HPDE6-E6E7 (cell line): ENCODE data around the gene PLTP.
A peak's percentile ranks its signal among the peaks of the same experiment; 100 is the strongest.
"Not testable (repeated sequence)": the region's sequence is repeated elsewhere in the genome, so short reads cannot be mapped to it uniquely, and the experiment has no call there.

Experiments used
- DNase-seq: peaks from one replicate; pipeline ENCODE4 v3.0.0; 2011; ENCODE audit warnings: missing footprints; ENCODE audit errors: extremely low spot score

PLTP gene

DNA sequence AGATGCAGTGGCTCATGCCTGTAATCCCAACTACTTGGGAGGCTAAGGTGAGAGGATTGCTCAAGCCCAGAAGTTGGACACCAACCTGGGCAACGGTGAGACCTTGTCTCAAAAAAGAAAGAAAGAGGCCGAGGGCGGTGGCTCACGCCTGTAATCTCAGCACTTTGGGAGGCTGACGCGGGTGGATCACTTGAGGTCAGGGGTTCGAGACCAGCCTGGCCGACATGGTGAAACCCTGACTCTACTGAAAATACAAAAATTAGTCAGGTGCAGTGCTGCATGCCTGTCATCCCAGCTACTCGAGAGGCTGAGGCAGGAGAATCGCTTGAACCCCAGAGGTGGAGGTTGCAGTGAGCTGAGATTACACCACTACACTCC, 37.9 kb downstream of the PLTP start:
- not testable (repeated sequence) for DNase-seq

DNA sequence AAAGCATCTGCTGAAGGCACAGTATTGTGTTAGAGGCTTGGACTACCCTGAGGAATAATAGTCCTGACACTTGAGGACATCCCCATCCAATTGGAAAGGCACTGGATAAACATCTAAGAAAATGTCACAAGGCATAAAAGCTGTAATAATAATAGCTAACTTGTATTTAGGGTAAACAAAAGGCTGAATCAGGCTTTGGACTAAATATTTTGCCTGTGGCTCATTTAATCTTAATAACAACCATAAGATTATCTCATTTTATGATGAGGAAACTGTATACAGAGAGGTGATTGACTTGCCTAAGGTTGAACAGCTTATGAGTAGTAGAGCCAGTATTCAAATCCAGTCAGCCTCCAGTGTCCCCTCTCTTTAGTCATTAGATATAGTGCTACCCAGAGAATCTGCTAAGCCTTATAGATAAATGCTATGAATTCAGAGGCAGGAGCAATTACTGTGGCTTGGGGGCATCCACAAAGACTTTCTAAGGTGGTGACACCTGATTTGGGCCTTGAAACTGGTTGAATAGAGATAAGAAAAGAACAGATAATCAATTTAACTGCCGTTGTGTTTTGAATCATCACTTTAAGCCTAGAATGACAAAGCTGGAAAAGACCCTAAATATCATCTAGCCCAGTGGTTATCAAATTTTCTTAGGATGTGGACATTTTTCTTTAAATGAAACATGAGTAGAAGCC, 38.4 kb downstream of the PLTP start:
- DNase-seq = no peak

DNA sequence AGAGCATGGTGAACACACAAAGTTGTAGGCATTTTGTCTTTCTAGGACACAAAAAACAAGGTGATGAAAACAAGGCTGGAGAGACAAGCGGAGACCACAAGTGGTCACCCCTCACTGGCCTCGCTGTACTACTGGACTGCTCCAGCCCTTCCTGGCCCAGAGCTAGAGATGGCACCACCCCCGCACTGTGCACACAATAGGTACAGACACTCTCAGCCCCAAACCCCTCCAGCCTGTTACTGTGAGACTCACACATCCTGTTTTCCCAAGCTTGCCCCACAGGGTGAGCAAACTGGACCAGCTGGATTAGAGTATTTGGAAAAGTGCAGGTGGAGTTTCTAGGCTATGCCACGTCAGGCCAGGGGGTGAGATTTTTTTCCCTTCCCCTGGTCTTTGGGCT, 39.3 kb downstream of the PLTP start:
- no peak for DNase-seq

DNA sequence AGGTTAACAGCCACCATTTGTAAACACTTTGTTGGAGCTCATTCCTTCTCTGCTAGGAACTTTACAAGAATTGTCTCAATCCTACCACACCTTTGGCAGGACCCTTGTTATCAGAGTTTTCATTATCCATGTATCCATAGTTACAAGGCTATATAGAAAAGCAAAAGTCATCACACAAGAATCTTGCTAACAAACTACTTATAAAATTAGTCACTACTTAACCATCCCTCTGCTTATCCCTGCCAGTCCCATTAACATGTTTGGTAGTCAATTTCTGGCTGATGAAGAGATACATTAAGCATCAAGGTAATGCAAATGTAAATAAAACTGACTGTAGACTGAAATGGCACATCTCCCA, 44.2 kb downstream of the PLTP start:
- DNase-seq = peak; percentile 47

DNA sequence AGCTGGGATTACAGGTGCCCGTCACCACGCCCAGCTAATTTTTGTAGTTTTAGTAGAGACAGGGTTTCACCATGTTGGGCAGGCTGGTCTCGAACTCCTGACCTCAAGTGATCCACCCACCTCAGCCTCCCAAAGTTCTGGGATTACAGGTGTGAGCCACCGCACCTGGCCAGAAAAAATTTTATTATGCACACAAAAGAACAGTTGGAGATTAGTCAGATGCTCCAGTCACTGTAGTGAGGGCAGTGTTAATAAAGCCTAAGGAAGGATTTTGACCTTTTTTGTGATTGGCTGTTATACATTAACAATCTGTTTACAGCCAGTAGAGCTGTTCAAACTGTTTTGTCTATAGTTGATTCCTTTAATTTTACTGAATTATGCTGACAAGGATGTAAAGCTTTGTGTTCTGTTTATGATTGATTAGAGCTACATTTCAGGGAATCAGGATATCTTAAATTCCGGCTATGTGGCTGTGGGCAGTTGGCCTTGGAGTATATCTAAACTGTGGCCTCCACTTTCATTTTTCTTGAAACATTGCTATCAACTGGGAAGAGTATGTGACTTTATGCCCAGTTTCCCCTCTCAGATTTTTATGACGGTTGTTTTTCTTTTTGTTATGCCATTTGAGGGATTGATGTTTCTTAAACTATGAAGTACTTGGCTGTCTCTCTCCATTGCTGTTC, 44.7 kb downstream of the PLTP start:
- DNase-seq = no peak

DNA sequence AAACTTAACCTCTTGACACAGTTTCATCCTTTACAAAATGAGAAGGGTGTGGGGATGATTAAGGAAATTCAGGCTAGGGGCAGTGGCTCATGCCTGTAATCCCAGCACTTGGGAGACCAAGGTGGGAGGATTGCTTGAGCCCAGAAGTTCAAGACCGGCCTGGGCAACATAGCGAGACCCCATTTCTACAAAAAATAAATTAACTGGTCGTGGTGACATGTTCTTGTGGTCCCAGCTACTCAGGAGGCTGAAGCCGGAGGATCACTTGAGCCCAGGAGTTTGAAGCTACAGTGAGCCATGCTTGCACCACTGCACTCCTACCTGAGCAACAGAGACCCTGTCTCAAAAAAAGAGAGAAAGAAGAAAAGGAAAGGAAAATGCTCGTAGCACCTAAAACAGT, 45.5 kb downstream of the PLTP start:
- DNase-seq = no peak

DNA sequence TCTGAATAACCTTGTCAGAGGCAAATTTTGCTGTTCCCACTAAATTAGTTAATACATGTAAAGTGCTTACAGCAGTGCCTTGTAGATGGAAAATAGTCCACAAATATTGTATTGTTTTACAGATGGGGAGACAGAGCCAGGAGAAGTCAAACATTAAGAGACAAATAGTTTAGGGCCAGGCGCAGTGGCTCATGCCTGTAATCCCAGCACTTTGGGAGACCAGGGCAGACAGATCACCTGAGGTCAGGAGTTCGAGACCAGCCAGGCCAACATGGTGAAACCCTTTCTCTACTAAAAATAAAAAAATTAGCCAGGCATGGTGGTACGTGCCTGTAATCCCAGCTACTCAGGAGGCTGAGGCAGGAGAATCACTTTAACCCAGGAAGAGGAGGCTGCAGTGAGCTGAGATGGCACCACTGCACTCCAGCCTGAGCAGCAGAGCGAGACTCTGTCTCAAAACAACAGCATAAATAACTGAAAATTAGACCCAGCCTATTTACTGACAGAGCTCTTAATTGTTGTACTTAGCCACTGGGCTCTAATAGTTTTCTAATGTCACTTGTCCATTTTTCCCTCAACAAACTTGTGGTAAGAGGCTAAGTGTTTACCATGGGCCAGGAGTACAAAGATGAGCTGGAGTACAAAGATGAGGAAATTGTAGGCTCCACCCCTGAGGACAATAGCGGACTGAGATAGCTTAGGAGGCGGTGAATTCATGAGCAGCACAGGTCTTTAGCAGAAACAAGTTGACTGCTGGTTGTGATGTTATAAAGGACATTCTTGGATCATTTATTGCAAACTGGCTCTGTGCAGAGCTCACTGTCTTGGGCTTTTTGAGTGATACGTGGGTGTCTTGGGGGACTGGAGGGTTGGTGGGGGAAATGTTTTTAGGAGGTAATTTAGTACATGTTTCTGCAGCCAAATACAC, 48.1 kb downstream of the PLTP start:
- DNase-seq = no peak

DNA sequence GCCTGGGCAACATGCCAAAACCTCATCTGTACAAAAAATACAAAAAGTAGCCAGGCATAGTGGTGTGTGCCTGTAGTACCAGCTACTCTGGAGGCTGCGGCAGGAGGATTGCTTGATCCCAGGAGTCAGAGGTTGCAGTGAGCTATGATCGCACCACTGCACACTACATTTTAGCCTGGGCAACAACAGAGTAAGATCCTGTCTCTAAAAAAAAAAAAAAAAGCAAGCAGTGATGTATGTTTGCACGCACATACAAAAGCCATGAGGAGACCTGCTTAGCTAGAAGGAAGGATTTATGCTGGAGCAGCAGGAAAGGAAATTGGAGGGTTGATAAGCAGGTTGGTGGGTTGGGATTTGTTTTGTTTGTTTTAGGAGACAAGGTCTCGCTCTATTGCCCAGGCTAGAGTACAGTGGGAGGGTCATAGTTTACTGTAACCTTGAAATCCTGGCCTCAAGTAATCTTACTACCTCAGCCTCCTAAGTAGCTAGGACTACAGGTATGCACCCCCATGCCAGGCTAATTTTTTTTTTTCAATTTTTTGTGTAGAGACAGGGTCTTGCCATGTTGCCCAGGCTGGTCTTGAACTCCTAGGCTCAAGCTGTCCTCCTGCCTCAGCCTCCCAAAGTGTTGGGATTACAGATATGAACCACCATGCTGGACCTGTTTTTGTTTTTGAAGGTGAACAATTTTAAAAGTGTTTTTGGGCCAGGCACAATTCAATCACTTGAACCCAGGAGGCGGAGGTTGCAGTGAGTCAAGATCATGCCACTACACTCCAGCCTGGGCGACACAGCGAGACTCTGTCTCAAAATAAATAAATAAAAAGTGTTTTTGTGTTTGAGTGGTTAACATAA, 50.5 kb downstream of the PLTP start:
- DNase-seq = no peak

DNA sequence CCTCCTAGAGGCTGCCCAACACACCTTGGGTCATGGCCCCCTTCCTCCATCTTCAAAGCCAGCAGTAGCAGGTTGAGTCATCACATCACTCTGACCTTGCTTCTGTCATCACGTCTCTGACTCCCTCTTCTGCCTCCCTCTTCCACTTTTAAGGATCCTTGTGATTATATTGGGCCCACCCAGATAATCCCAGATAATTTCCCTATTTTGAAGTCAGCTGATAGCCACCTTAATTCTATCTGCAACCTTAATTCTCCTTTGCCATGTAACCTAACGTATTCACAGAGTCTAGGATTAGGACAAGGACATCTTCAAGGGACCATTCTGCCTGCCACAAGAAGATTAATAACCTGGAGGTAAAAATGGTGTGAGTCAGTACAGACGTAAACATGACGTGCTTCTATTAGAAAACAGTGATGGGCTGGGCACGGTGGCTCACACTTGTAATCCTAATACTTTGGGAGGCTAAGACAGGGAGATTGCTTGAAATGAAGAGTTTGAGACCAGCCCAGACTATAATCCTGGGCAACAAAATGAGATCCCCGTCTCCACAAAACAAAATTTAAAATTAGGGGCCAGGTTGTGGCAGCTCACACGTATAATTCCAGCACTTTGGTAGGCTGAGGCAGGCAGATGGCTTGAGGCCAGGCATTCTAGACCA, 51.3 kb downstream of the PLTP start:
- DNase-seq = no peak

DNA sequence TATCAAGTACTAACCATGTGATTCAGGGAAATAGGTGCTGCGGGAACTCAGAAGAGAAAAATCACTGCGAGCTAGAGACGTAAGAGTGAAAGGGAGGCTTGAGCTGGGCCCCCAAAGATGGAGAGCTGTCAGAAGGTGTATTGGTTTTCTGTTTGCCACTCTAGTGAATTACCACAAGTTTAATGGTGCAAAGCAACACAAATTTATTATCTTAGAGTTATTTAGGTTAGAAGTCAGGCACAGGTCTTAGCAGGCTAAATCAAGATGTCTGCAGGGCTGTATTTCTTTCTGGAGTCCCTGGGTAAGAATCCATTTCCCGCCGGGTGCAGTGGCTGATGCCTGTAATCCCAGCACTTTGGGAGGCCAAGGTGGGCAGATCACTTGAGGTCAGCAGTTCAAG, 52.0 kb downstream of the PLTP start:
- no peak for DNase-seq

DNA sequence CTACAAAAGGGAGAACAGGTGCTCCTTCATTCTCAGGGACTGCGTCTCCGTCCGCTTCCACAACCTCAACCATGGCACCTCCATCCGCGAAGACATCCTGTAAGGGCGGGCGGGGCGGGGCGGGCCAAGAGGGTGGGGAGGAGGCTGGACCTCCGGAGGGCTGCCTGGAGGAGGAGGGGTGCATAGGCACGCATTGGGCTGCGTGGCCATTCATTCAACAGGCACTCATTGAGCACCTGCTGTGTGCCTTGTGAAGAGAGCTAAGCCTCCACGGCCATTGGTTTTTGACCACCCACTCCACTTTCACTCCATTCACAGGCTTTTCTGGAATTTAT, 54.1 kb downstream of the PLTP start:
- DNase-seq = no peak

DNA sequence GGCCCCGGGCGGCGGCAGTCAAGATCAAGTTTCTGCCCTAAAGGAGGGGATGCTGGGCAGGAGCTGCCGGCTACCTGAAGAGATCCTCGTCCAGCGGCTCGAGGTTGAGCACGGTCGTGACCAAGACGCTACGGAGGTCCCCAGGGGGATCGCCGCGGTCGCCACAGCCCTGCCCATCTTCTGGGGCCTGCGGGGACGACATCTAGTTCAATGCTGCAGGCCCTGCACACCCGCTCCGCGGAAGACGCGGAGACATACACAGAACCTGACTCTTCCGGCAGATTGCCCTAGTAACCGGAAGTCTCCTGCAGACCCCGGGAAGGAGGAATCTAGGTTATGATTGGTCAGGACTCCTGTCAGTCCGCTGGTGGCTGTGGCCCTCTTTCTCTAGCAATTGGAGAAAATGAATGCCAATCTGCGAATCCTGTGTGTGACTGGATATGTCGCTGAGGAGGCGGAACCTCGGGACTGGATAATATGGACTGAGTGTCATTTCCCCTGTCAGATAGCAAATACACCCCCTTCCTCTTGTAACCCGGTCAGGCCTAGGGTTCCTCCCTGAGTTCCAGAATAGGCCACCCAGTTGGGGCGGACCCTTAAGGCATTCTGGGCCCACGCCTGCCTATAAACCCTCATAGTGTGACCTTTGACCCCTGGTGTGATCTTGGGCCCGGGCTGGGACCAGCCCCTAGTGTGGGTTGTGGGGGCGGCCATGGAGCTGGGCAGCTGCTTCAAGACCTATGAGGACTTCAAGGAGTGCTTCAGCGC, 54.7 kb downstream of the PLTP start, which contains the start of the genes ACOT8 and ZSWIM3:
Gene ACOT8, minus strand, starts transcription at position 279 of the 768 bp plus-strand sequence. Its CDS starts 77 bp downstream, at position 202.
Gene ZSWIM3, plus strand, starts transcription at position 501 of the 768 bp plus-strand sequence. Its CDS starts 212 bp downstream, at position 713.
- DNase-seq = peak; percentile 100

DNA sequence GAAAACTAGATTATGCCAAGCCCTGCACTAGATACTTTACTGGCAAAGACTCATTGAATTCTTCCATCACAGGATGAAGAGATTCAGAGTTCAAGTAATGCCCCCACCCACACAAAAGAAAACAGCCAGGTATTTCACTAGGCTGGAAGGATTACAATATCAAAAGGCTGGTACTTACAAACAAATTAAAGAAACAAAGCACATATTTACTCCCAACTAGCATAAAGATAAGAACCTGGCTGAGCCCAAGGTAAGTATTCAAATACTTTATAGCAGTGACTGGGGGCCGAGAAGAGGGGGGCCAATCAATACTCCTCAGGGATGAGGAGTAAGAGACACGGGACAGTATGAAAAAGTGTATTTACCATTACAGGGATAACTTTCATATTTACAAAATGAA, 58.5 kb downstream of the PLTP start:
- DNase-seq = no peak

DNA sequence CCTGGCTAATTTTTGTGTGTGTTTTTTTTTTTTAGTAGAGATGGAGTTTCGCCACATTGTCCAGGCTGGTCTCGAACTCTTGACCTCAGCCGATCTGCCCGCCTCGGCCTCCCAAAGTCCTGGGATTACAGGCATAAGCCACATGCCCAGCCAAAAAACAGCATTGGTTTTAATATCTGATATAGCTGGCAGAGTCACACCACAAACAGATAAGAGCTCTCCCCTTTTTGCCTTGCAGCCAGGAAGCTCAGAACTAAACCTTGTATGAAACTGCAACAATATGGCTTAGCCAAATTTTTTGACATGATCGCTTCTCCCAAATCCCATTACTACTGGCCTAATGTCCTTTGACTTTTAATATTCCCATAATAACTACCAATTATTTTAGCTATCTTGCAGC, 59.6 kb downstream of the PLTP start:
- DNase-seq = no peak

DNA sequence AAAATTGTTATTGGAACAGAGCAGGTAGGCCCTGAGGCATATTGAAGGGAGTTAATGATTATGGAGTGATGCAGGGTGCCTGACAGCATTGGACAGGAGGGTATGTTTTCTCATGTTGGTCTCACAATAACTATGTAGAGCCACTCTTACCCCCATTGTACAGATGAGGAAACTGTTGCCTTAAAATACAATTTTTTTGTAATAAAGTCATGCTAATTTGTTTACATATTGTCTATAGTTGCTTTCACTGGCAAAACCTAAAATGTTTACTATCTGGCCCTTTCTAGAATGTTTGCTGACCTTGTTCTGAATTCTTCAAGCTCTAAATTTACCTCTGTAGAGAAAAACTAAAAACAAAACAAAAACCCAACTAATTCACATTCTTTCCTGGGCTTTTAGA, 60.5 kb downstream of the PLTP start:
- no peak for DNase-seq

DNA sequence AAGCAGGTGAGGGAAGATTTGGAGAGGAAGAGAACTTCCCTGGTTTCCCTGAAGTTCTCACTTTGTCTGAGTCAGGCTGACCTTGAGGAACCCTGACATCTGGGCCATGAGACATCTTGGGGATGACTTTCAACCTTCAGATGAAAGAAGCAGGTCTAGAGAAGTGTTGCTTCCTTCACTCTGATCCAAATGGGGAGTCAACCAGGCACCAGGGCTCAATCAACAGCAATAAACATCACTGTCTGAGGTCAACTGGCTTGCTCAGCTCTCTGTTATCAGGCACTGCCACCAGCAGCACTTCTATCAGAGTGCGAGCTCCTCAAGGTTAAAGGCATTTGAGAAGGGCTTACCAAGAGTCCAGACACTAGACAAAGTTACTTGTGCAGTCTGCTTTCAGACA, 61.0 kb downstream of the PLTP start:
- no peak for DNase-seq

DNA sequence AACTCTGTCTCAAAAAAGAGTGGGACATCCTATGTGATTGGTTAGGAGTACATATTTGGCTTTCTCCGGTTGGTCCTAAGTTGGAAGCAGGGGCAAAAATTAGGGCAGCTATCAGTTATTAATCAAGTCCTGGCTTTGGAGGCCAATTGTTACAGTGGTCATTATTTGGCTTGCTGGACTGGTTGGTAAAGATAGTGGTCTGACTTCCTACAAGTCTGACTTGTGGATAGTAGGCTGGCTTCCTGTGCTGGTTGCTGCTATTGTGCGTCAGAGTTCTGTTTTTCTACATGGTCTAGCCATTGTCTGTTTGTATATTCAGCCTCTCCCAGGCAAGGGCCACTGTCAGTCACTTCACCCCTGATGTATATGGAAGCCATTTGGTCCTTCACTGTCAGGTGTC, 61.7 kb downstream of the PLTP start:
- DNase-seq = no peak

DNA sequence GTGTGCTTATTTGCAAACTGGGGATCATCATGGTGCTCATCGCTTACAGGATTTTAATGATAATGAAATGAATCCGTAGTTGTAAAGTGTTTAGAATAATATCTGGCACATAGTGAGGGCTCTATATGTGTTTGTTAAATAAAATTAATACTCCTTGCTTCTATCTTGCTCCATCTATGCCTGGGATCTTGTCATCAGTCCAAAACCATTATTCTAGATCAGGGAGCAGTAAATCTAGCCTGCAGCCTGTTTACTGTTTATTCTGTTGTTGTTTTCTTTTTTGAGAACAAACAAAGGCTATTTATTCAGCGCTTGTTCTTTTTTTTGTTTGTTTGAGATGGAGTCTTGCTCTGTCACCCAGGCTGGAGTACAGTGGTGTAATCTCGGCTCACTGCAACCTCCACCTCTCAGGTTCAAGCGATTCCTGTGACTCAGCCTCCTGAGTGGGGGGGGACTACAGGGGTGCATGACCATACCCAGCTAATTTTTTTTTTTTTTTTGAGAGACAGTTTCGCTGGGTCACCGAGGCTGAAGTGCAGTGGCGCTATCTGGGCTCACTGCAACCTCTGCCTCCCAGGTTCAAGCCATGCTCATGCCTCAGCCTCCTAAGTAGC, 62.9 kb downstream of the PLTP start:
- no peak for DNase-seq
